Measurements from ENCODE around the gene SART1. TPM values are rescaled to one million over a fixed set of nuclear protein-coding genes. Genes with fewer than 3 reads are reported as not detected.
A peak's percentile ranks its signal among the peaks of the same experiment; 100 is the strongest.
"Not testable (repeated sequence)": the region's sequence is repeated elsewhere in the genome, so short reads cannot be mapped to it uniquely, and the experiment has no call there.

The SART1 gene
- total RNA-seq, 2 experiments from 2014 or later, result 54.7 to 84.5 TPM

DNA sequence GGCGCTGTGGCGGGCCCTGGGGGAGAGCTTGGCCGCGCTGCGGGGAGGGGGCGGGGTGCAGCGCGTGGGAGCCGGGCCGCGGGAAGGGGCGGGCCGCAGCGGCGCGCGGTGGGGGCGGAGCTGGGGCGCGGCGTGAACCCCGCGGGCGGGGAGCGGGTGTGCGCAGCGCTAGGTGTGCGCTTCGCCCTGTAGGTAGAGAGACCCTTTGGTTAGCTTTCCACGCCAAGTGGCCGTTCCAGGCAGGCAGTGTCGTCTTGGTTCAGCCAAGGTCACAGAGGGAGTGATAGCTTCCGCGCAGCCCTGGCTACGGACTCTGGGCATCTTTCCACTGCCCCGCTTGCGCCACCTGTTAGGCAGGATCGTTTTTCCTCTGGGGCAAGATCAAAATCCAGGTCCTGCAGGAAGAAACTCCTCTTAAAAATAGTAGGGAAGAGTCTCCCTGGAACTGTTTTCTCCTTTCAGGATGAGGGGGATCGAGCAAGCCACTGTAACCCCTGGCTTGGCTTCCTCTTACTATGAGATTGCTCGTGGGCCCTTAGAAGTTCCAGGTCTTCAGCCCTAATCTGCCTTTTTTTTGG lies 41.2 kb downstream of the SART1 start:
- H3K27me3 Mint-ChIP-seq, result no peaks in the 10 kb centered on the region
- ATAC-seq, result peak; percentile 64
- CTCF ChIA-PET, result interaction anchor here (0.6 to 1.5 kb wide), 12 partner anchors 8 to 282 kb away, joined by 3 to 10 read pairs (median 4); partner anchors contain the start of genes CST6, FIBP, MUS81 and RNASEH2C
- POLR2A ChIA-PET, result interaction anchor here (0.6 to 1.5 kb wide), 7 partner anchors 10 to 310 kb away, joined by 3 to 6 read pairs (median 4); partner anchors contain the start of genes FIBP and SF3B2
- H3K4me1 Mint-ChIP-seq, result peaks cover 34% of the 10 kb centered on the region
- H3K36me3 Mint-ChIP-seq (ENCODE audit: low read depth), result peaks cover 53% of the 10 kb centered on the region
- intact Hi-C loops (cut with DNase I, micrococcal nuclease), result loop anchor here (1.0 to 5.0 kb wide), 26 partner anchors 20 to 590 kb away; partner anchors contain the start of genes KAT5 (in 2 of the 2), SART1 (in 2 of the 2), SF3B2 (in 2 of the 2) and AP5B1 (in 1 of the 2)
- H3K9me3 Mint-ChIP-seq (ENCODE audit: low read depth), result no peaks in the 10 kb centered on the region
- peak overlapping the region; percentile 85 for H3K27ac Mint-ChIP-seq
- peak overlapping the region; percentile 100 for H3K4me3 Mint-ChIP-seq
- DNase-seq, result no peak

DNA sequence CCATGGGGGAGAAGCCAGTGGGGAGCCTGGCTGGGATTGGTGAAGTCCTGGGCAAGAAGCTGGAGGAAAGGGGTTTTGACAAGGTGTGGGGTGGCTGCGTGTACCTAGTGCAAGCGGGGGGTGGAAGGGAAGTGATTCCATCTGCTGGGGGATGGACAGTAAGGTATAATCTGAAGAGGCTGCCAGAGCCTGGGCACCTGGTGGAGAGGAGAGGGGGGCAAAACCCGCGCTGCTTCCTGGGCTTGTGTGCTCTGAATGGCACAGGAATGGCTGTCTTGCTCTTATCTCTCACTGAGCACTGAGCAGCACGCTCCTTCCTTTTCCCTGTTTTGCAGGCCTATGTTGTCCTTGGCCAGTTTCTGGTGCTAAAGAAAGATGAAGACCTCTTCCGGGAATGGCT lies 41.8 kb downstream of the SART1 start:
- CTCF ChIA-PET, result interaction anchor here (1.1 to 1.5 kb wide), 6 partner anchors 8 to 132 kb away, joined by 3 to 7 read pairs (median 4); partner anchors contain the start of genes CST6, FIBP and SART1
- H3K4me1 Mint-ChIP-seq, result peaks cover 33% of the 10 kb centered on the region
- H3K27me3 Mint-ChIP-seq, result no peaks in the 10 kb centered on the region
- intact Hi-C loops (cut with DNase I, micrococcal nuclease), result loop anchor here (2.0 to 5.0 kb wide), 6 partner anchors 20 to 589 kb away; partner anchors contain the start of genes CCDC87 (in 1 of the 2), CCS (in 1 of the 2), KAT5 (in 1 of the 2) and SF3B2 (in 1 of the 2)
- H3K36me3 Mint-ChIP-seq (ENCODE audit: low read depth), result peaks cover 49% of the 10 kb centered on the region
- peak overlapping the region; percentile 100 for H3K4me3 Mint-ChIP-seq
- H3K27ac Mint-ChIP-seq, result peak overlapping the region; percentile 85
- H3K9me3 Mint-ChIP-seq (ENCODE audit: low read depth), result no peaks in the 10 kb centered on the region
- ATAC-seq (no peak), DNase-seq (no peak)
- POLR2A ChIA-PET, result interaction anchor here (0.7 to 1.5 kb wide), 2 partner anchors 115 to 192 kb away, joined by 4 to 5 read pairs; partner anchors contain the start of gene FIBP

DNA sequence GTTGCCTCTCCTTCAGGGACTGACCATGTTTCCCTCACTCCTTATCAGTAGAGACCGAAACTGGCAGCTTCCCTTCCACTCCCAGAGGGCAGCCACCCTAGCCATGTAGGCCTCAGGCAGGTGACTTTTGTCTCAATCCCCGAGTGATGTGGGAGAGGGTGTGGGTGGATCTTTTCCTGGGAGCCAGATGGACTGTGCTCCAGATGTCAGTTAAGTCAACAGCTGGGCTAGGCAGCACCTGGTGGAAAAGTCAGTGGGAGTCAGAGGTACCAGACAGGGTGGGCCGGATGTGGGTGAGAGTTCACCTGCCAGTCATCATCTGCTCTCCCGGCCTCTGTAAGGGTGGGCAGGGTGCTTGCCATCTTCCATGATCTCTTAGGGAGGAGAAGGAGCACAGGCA lies 42.7 kb downstream of the SART1 start:
- DNase-seq (no peak), ATAC-seq (no peak)
- ChIA-PET CTCF (interaction anchor here (1.0 kb wide), 1 partner anchor 18 kb away, joined by 4 read pairs; no protein-coding TSS in a partner anchor), POLR2A (interaction anchor here (0.8 kb wide), 1 partner anchor 18 kb away, joined by 3 read pairs; no protein-coding TSS in a partner anchor)
- peak overlapping the region; percentile 55 for H3K4me3 Mint-ChIP-seq
- peaks cover 32% of the 10 kb centered on the region for H3K4me1 Mint-ChIP-seq
- no peaks in the 10 kb centered on the region for H3K27me3 Mint-ChIP-seq
- peaks cover 42% of the 10 kb centered on the region for H3K36me3 Mint-ChIP-seq (ENCODE audit: low read depth)
- intact Hi-C loops (cut with DNase I, micrococcal nuclease), result loop anchor here (5.0 kb wide), 3 partner anchors 48 to 588 kb away; partner anchors contain the start of genes CCDC87 (in 1 of the 2), CCS (in 1 of the 2), KAT5 (in 1 of the 2) and SF3B2 (in 1 of the 2)
- no peaks in the 10 kb centered on the region for H3K9me3 Mint-ChIP-seq (ENCODE audit: low read depth)
- H3K27ac Mint-ChIP-seq, result peak overlapping the region; percentile 60

DNA sequence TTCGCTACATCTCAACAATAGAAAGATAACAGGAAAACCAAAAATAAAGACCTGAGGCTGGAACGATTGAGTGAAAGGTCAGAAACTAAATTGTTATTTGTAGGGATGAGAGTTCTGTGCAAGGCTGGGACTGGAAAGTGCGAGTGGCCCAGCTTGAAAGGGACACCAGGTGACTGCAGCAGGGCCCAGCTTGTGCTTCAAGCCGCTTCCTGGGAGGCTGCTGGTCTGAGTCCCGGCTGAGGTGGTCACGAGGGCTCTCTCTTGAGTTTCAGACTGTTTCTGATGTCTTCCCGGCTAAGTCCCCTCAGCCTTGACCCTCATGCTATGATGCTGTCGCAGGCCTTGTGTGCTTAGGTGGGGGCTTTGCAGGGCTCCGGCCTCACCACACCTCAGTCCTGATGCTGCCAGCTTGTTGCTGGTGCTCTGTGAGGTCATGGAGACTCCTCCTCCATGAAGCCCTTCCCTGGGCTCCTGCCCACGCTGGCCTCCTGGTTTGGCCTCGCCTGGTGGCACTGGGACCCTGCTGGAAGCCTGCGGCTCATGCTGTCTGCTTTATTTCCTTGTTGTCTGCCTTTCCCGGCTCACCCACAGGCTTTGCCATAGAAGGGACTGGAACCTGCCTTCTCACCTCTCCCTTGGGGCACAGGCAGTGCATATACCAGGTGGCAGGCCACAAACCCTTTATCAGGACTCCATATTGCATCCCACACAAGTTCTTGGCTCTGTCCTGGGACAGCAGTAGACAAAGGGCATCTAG lies 44.8 kb downstream of the SART1 start:
- no peak overlapping the region for H3K4me3 Mint-ChIP-seq
- CTCF ChIA-PET, result interaction anchor here (0.6 to 2.4 kb wide), 2 partner anchors 16 kb away, joined by 3 to 9 read pairs; no protein-coding TSS in a partner anchor
- peaks cover 15% of the 10 kb centered on the region for H3K4me1 Mint-ChIP-seq
- intact Hi-C loops (cut with DNase I, micrococcal nuclease), result no loop called here
- POLR2A ChIA-PET, result interaction anchor here (1.0 kb wide), 1 partner anchor 116 kb away, joined by 4 read pairs; the partner anchor contains the start of gene CCDC85B
- H3K9me3 Mint-ChIP-seq (ENCODE audit: low read depth), result no peaks in the 10 kb centered on the region
- H3K27ac Mint-ChIP-seq, result peak overlapping the region; percentile 32
- DNase-seq (no peak), ATAC-seq (no peak)
- H3K27me3 Mint-ChIP-seq, result peaks cover 3% of the 10 kb centered on the region
- H3K36me3 Mint-ChIP-seq (ENCODE audit: low read depth), result peaks cover 25% of the 10 kb centered on the region

DNA sequence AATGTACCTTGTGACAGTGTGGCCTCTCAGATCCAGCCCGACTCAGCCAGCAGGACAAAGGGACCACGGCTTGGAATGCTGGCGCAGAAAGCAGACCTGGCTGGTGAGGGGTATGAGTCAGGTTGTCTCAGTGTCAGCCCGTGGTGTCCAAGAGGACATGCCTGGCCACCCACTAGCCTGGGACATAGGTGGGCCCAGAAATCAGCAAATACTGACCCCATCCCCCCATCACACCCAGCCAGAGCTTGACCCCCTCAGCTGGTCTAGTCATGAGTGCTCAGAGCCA lies 45.3 kb downstream of the SART1 start:
- H3K27ac Mint-ChIP-seq, result no peak overlapping the region
- peaks cover 6% of the 10 kb centered on the region for H3K27me3 Mint-ChIP-seq
- H3K4me3 Mint-ChIP-seq, result no peak overlapping the region
- peaks cover 23% of the 10 kb centered on the region for H3K36me3 Mint-ChIP-seq (ENCODE audit: low read depth)
- DNase-seq (no peak), ATAC-seq (no peak)
- H3K9me3 Mint-ChIP-seq (ENCODE audit: low read depth), result no peaks in the 10 kb centered on the region
- intact Hi-C loops (cut with DNase I, micrococcal nuclease), result no loop called here
- POLR2A ChIA-PET, result no interaction called here
- peaks cover 15% of the 10 kb centered on the region for H3K4me1 Mint-ChIP-seq
- CTCF ChIA-PET, result interaction anchor here (2.4 kb wide), 1 partner anchor 16 kb away, joined by 9 read pairs; no protein-coding TSS in a partner anchor

DNA sequence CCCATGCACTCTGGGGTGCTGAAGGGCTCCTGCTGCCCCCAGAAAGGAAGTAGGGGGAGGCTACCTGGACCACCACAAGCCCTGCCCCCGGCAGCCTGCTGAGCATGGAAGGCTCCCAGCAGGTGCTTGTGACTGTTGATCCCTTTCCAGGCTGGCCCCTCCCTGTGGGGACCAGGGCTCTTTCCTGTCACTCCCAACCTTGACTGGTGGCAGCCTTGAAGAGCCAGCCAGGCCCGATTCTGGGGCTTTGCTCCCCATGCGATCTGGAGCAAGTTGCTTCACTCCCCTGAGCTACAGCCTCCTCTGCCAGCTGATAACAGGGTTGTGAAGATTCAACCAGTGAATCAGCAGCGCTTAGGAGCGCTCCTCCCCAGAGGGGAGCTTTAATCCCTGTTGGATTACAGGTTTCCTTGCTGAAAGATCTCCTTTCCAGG lies 45.7 kb downstream of the SART1 start:
- intact Hi-C loops (cut with DNase I, micrococcal nuclease), result no loop called here
- Mint-ChIP-seq H3K9me3 (ENCODE audit: low read depth) (no peaks in the 10 kb centered on the region), H3K27ac (no peak overlapping the region), H3K36me3 (ENCODE audit: low read depth) (peaks cover 21% of the 10 kb centered on the region), H3K4me3 (no peak overlapping the region), H3K27me3 (peaks cover 6% of the 10 kb centered on the region), H3K4me1 (peaks cover 15% of the 10 kb centered on the region)
- ChIA-PET POLR2A (no interaction called here), CTCF (interaction anchor here (0.9 to 2.4 kb wide), 2 partner anchors 15 to 40 kb away, joined by 3 to 9 read pairs; no protein-coding TSS in a partner anchor)
- no peak for DNase-seq
- no peak for ATAC-seq

DNA sequence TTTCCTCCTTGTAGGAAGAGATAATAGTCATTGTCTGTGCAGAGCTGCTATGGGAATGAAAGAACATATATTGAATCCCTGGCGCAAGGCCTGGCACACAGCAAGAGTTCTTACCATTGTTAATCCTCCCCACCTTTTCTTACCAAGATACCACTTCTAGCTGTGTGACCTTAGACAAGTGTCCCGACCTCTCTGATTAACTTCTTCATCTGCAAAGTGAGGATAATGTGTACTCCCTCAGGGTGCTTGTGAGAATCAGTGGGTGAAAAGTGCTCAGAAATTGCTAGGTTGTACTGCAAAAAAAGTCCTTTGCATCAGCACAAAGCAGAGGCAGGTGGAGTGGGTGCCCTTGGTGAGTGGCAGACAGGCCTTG lies 46.5 kb downstream of the SART1 start:
- Mint-ChIP-seq H3K9me3 (ENCODE audit: low read depth) (no peaks in the 10 kb centered on the region), H3K4me1 (peaks cover 12% of the 10 kb centered on the region), H3K36me3 (ENCODE audit: low read depth) (peaks cover 19% of the 10 kb centered on the region), H3K27me3 (peaks cover 10% of the 10 kb centered on the region), H3K4me3 (no peak overlapping the region), H3K27ac (no peak overlapping the region)
- ChIA-PET CTCF (interaction anchor here (0.6 to 2.4 kb wide), 5 partner anchors 15 to 70 kb away, joined by 3 to 9 read pairs (median 3); no protein-coding TSS in a partner anchor), POLR2A (interaction anchor here (0.6 kb wide), 1 partner anchor 1318 kb away, joined by 3 read pairs; no protein-coding TSS in a partner anchor)
- ATAC-seq, result no peak
- intact Hi-C loops (cut with DNase I, micrococcal nuclease), result no loop called here
- DNase-seq, result no peak

DNA sequence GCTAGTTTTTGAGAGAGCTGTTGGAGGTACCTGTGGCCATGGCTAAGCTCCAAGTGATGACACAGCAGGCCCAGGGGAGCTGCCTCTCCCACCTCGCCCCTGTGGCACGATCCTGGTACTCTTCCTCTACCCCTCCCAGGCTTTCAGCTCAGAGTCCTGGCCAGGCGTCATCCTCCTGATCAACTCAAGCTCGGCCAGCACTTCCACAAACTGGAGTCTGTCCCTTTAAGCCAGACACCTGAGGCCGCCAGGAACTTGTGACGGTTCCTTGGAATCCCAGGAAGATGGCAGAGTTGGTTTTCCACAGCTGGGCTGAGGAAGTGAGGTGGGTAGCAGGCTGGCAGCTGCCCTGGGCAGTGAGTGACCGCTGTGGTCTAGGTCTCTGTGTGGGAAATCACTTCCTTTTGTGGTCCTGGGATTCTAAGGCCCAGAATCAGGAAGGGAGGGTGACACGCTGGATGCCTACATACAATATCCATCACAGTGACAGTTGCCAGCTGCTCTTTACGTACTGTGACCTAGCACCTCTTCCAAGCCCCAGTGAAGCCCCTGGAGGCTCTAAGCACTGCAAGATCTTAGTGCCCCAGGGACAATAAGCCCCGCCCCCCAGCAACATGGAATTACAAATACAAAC lies 47.1 kb downstream of the SART1 start:
- POLR2A ChIA-PET, result interaction anchor here (0.6 kb wide), 1 partner anchor 1317 kb away, joined by 3 read pairs; no protein-coding TSS in a partner anchor
- CTCF ChIA-PET, result interaction anchor here (0.6 to 2.4 kb wide), 5 partner anchors 14 to 124 kb away, joined by 3 to 9 read pairs (median 4); no protein-coding TSS in a partner anchor
- Mint-ChIP-seq H3K9me3 (ENCODE audit: low read depth) (no peaks in the 10 kb centered on the region), H3K4me1 (peaks cover 7% of the 10 kb centered on the region), H3K27me3 (peaks cover 14% of the 10 kb centered on the region), H3K36me3 (ENCODE audit: low read depth) (peaks cover 16% of the 10 kb centered on the region), H3K4me3 (no peak overlapping the region), H3K27ac (no peak overlapping the region)
- ATAC-seq, result no peak
- no peak for DNase-seq
- intact Hi-C loops (cut with DNase I, micrococcal nuclease), result no loop called here

DNA sequence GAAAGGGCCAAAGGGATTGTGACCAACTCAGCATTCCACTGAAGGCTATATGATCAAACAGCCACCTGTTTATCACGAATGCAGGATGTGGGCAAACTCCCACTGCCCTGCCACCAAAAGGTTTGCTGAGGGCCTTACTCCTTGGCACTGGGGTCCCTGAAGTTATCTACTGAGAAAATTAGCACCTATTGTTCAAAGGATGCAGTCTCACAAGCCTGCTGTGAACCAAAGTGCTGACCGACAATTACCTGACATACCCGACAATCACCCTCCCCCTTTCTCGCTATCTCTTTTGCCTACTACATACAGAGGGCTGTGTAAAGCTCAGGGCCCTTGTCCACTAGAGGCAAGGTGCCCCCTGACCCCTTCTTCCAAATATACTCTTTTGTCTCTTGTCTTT lies 48.5 kb downstream of the SART1 start:
- H3K9me3 Mint-ChIP-seq (ENCODE audit: low read depth); H3K36me3 Mint-ChIP-seq (ENCODE audit: low read depth); ATAC-seq; intact Hi-C loops (cut with DNase I, micrococcal nuclease); H3K4me3 Mint-ChIP-seq; DNase-seq; POLR2A ChIA-PET; H3K4me1 Mint-ChIP-seq; H3K27ac Mint-ChIP-seq: not testable (repeated sequence)
- CTCF ChIA-PET, result interaction anchor here (0.6 to 1.2 kb wide), 3 partner anchors 13 to 35 kb away, joined by 3 to 7 read pairs (median 4); no protein-coding TSS in a partner anchor
- H3K27me3 Mint-ChIP-seq, result peaks cover 18% of the 10 kb centered on the region

DNA sequence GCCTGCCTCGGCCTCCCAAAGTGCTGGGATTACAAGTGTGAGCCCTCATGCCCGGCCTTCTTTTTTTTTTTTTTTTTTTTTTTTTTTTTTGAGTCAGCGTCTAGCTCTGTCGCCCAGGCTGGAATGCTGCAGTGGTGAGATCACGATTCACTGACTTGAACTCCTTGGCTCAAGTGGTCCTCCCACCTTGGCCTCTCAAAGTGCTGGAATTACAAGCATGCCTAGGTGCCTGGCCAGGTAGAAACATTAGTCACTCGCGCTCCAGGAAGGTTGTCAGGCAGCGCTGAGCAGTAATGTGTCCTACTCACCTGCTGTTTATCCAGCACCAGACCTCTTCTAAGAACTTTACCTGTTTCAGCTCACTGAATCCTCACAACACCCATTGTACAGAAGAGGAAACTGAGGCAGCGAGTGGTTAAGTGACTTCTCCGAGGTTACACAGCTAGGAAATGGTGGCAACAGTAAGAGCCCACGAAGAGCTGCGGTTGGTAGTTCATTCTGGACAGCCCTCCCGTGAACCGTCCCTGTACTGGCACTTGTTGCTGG lies 49.8 kb downstream of the SART1 start:
- no peak for ATAC-seq
- intact Hi-C loops (cut with DNase I, micrococcal nuclease), result no loop called here
- DNase-seq, result no peak
- no peaks in the 10 kb centered on the region for H3K36me3 Mint-ChIP-seq (ENCODE audit: low read depth)
- H3K27me3 Mint-ChIP-seq, result peaks cover 18% of the 10 kb centered on the region
- no peaks in the 10 kb centered on the region for H3K9me3 Mint-ChIP-seq (ENCODE audit: low read depth)
- ChIA-PET CTCF (interaction anchor here (0.7 to 3.3 kb wide), 4 partner anchors 9 to 251 kb away, joined by 3 to 16 read pairs (median 4); partner anchors contain the start of gene BANF1), POLR2A (no interaction called here)
- no peaks in the 10 kb centered on the region for H3K4me1 Mint-ChIP-seq
- no peak overlapping the region for H3K4me3 Mint-ChIP-seq
- H3K27ac Mint-ChIP-seq, result no peak overlapping the region
